Endothelial cell of umbilical vein (primary cell): ENCODE measurements around the gene APLN. TPM values are rescaled to one million over a fixed set of nuclear protein-coding genes. Genes with fewer than 3 reads are reported as not detected.

Experiments
- BruUV-seq: library from RNA; stranded (reverse); fragments of 400-500 nt; replicated peaks from 2 replicates; lab custom pipeline; 2021; lab: Mats Ljungman, UMichigan
- CTCF ChIA-PET: fragments of 300-600, 350-600 bp; sonication (Branson Sonifier 250); formaldehyde crosslinking; loops from one replicate; lab custom pipeline; 2021; ENCODE audit warnings: antibody characterized with exemption, inconsistent platforms; lab: Charles Lee
- POLR2A ChIA-PET: fragments of 300-600, 350-600 bp; sonication (Branson Sonifier 250); formaldehyde crosslinking; loops from one replicate; lab custom pipeline; 2021; ENCODE audit warnings: antibody characterized with exemption, inconsistent platforms; lab: Charles Lee
- DNase-seq: peaks from one replicate; pipeline ENCODE4 v3.0.0-alpha.2; 2011; ENCODE audit warnings: low read depth, low spot score
- FAIRE-seq: peaks from 2 replicates; lab custom pipeline; 2011; peaks lifted over from hg19 to GRCh38; lab: Jason Lieb, UNC
- H2AFZ ChIP-seq: 2 replicates; pipeline ENCODE4 v1.6.0; 2012; ENCODE audit warnings: low read depth, low read length, control low read depth, inconsistent platforms
- H3K27ac ChIP-seq: 2 replicates; pipeline ENCODE4 v1.5.1; 2011; ENCODE audit warnings: low read depth, mild to moderate bottlenecking, control low read depth, low read length, moderate library complexity; ENCODE audit not compliant: insufficient read depth
- H3K27me3 ChIP-seq, 2 experiments: 2 replicates each; pipeline versions ENCODE4 v1.6.0 to v1.6.1; 2011; ENCODE audit warnings: low read length in 2 of 2, mixed read lengths in 1 of 2; ENCODE audit not compliant: control insufficient read depth in 2 of 2, insufficient read depth in 2 of 2
- H3K36me3 ChIP-seq, 2 experiments: 2 replicates in 1 of 2; 3 replicates in 1 of 2; pipeline ENCODE4 v1.5.1; 2011; ENCODE audit warnings: low read length in 2 of 2, mild to moderate bottlenecking in 1 of 2, moderate library complexity in 1 of 2; ENCODE audit not compliant: control insufficient read depth in 2 of 2, insufficient read depth in 2 of 2; ENCODE audit errors: extremely low read depth in 1 of 2
- H3K4me1 ChIP-seq: 3 replicates; pipeline ENCODE4 v1.5.1; 2011; ENCODE audit warnings: mild to moderate bottlenecking, low read length; ENCODE audit not compliant: control insufficient read depth, insufficient read depth; ENCODE audit errors: extremely low read depth
- H3K4me2 ChIP-seq: 2 replicates; pipeline ENCODE4 v1.6.1; 2011; ENCODE audit warnings: low read length, control low read depth, mixed read lengths; ENCODE audit not compliant: insufficient read depth
- H3K4me3 ChIP-seq, 3 experiments: fragments of 200-600 bp in 1 of 3; sonication (generic), shearing (Covaris generic) in 1 of 3; replicated peaks in 1 of 3; 2 replicates each; pipeline ENCODE4 v1.5.1; 2011 to 2016; ENCODE audit warnings: control low read depth in 3 of 3, low read length in 3 of 3, mild to moderate bottlenecking in 2 of 3, inconsistent platforms in 1 of 3, low read depth in 1 of 3, moderate library complexity in 1 of 3; ENCODE audit not compliant: insufficient read depth in 1 of 3
- H3K79me2 ChIP-seq: 2 replicates; pipeline ENCODE4 v1.6.0; 2012; ENCODE audit warnings: low read length, inconsistent platforms; ENCODE audit not compliant: control insufficient read depth, insufficient read depth
- H3K9ac ChIP-seq: replicated peaks from 2 replicates; pipeline ENCODE3; 2011; ENCODE audit warnings: low read length, control low read depth; ENCODE audit not compliant: insufficient read depth; ENCODE audit errors: extremely low read depth
- H3K9me1 ChIP-seq: replicated peaks from 3 replicates; pipeline ENCODE4 v1.6.0; 2011; ENCODE audit warnings: mild to moderate bottlenecking, low read length; ENCODE audit not compliant: control insufficient read depth, insufficient read depth; ENCODE audit errors: extremely low read depth
- H3K9me3 ChIP-seq: replicated peaks from 2 replicates; pipeline ENCODE4 v1.5.1; 2012; ENCODE audit warnings: low read length, inconsistent platforms; ENCODE audit not compliant: control insufficient read depth, insufficient read depth
- H4K20me1 ChIP-seq: replicated peaks from 2 replicates; pipeline ENCODE3; 2011; ENCODE audit warnings: mild to moderate bottlenecking, low read length; ENCODE audit not compliant: control insufficient read depth, insufficient read depth; ENCODE audit errors: extremely low read depth
- CTCF ChIP-seq, 2 donors: IDR thresholded peaks; 1 replicate in 1 of 2; 2 replicates in 1 of 2; pipeline ENCODE4 v1.5.1; 2011; ENCODE audit warnings: low read length in 2 of 2, mild to moderate bottlenecking in 2 of 2, moderate library complexity in 2 of 2, control low read depth in 1 of 2, inconsistent platforms in 1 of 2, low read depth in 1 of 2; ENCODE audit not compliant: insufficient read depth in 1 of 2; ENCODE audit errors: extremely low read depth in 1 of 2
- FOS ChIP-seq: IDR thresholded peaks from 2 replicates; pipeline ENCODE4 v1.6.1; 2011; ENCODE audit warnings: mild to moderate bottlenecking, low read length, moderate library complexity, borderline replicate concordance; ENCODE audit not compliant: insufficient read depth
- GATA2 ChIP-seq: IDR thresholded peaks from 2 replicates; pipeline ENCODE4 v1.7.0; 2011; ENCODE audit warnings: low read depth, mild to moderate bottlenecking, moderate library complexity, mixed read lengths, low read length; ENCODE audit not compliant: insufficient read length, insufficient read depth
- JUN ChIP-seq: IDR thresholded peaks from 2 replicates; pipeline ENCODE4 v1.6.1; 2011; ENCODE audit warnings: borderline replicate concordance, low read depth; ENCODE audit not compliant: insufficient read length, insufficient read depth
- POLR2A ChIP-seq: IDR thresholded peaks from 2 replicates; pipeline ENCODE4 v1.6.1; 2012; ENCODE audit warnings: low read depth, mild to moderate bottlenecking, control low read depth, low read length
- dilution Hi-C: fragments of 300-500 bp; cut with MboI; formaldehyde crosslinking; loops from one replicate; pipeline ENCODE4 v1.15.0; 2019; ENCODE audit warnings: low sequenced_read_pairs; ENCODE audit not compliant: extremely low pct_ligation_motif_present
- intact Hi-C: fragments of 100-400 bp; cut with micrococcal nuclease; formaldehyde crosslinking; loops from one replicate; pipeline ENCODE4 v1.10.0; 2022
- polyA plus RNA-seq, 4 experiments: library from polyadenylated mRNA; depleted of rRNA in 3 of 4; stranded (reverse) in 3 of 4; unstranded in 1 of 4; fragments of >200 nt; gene quantifications; 2 replicates each; pipeline versions ENCODE4 v1.2.1 to v1.2.3, GENCODE V29; 2011 to 2012; ENCODE audit warnings: missing spikeins in 1 of 4
- total RNA-seq: library from RNA; stranded (reverse); gene quantifications from 2 replicates; pipeline ENCODE4 v1.2.3, GENCODE V29; 2021
- TF ChIP-seq, protein P1 (sequence below): IDR thresholded peaks from 2 replicates; pipeline ENCODE4 v1.6.1; 2011; ENCODE audit not compliant: insufficient read depth, insufficient read length

APLN gene
- total and polyA plus RNA-seq, 2 donors (not counting 3 experiments of a cell fraction or from before 2014, with no cell fraction given): 230 to 466 TPM

- Histone ChIP-seq H3K27me3 (no peaks in the 10 kb centered on the region), H4K20me1 (no peaks in the 10 kb centered on the region), H3K4me3 (no peak overlapping the region), H3K4me1 (peaks cover 42% of the 10 kb centered on the region), H3K27ac (peak overlapping the region; percentile 17), H3K9me3 (no peaks in the 10 kb centered on the region), H3K36me3 (peaks cover 6 to 16% of the 10 kb centered on the region in 2 experiments), H3K9ac (peak overlapping the region; percentile 9), H3K79me2 (peaks cover 33% of the 10 kb centered on the region), H3K9me1 (no peaks in the 10 kb centered on the region), H2AFZ (no peak overlapping the region), H3K4me2 (no peak overlapping the region)
- no peak for TF ChIP-seq JUN
- peak; percentile 23 for TF ChIP-seq POLR2A
- CTCF ChIA-PET: interaction anchor here (0.6 to 6.0 kb wide), 3 partner anchors 13 to 176 kb away, joined by 3 to 122 read pairs (median 5); no protein-coding TSS in a partner anchor
- POLR2A ChIA-PET: interaction anchor here (0.8 to 1.7 kb wide), 4 partner anchors 15 to 75 kb away, joined by 3 to 8 read pairs (median 4); no protein-coding TSS in a partner anchor
- intact Hi-C loops (no loop called here), dilution Hi-C loops (no loop called here)
- BruUV-seq: no TSS peak
- FAIRE-seq (peak; percentile 78), DNase-seq (no peak)
These were observed 3.8 kb downstream of the APLN start for GRCh38 chrX:129650821-129651510.

DNA sequence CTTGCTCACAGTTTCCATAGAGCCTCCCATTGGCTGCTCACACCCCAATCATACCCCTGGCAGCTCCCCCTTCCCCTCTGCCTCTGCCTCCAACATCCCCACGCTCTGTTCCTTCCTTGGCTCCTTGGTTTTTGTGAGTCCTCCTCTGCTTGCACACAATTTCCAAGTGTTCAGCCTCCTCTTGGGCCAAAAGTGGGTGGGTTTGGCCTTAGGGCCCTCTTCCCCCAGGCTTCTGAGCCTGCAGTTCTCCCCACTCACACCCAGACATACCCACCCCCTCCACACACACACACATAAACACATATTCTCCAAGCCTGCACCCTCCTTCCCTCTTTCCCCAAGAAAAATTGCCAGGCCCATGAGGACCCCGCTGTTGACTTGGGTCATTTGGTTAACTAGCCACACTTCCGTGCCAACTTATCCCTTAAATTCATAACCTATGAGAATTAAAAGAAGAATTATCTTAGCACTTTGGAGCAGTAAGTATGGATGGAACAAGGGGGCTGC lies 4.5 kb downstream of the APLN start:
- dilution Hi-C loops (no loop called here), intact Hi-C loops (no loop called here)
- peaks cover 35% of the 10 kb centered on the region for H3K4me1 ChIP-seq
- H3K4me3 ChIP-seq: no peak overlapping the region
- H3K4me2 ChIP-seq: no peak overlapping the region
- FAIRE-seq (no peak), DNase-seq (no peak)
- H3K79me2 ChIP-seq: peaks cover 33% of the 10 kb centered on the region
- H3K9ac ChIP-seq: peak overlapping the region; percentile 9
- H2AFZ ChIP-seq: no peak overlapping the region
- no peaks in the 10 kb centered on the region for H4K20me1 ChIP-seq
- CTCF ChIA-PET: interaction anchor here (0.6 to 6.0 kb wide), 4 partner anchors 12 to 177 kb away, joined by 3 to 122 read pairs (median 5); no protein-coding TSS in a partner anchor
- peaks cover 6 to 16% of the 10 kb centered on the region in 2 experiments for H3K36me3 ChIP-seq
- no TSS peak for BruUV-seq
- H3K9me3 ChIP-seq: no peaks in the 10 kb centered on the region
- H3K27me3 ChIP-seq: no peaks in the 10 kb centered on the region
- H3K9me1 ChIP-seq: no peaks in the 10 kb centered on the region
- POLR2A ChIA-PET: interaction anchor here (0.8 to 1.7 kb wide), 5 partner anchors 16 to 76 kb away, joined by 3 to 8 read pairs (median 3); no protein-coding TSS in a partner anchor
- TF ChIP-seq FOS (no peak), GATA2 (no peak), CTCF (IDR thresholded peaks at IDR 0.05; ENCODE audit: extremely low read depth in 1 of 2, insufficient read depth in 1 of 2, low read depth in 1 of 2, low read length in 2 of 2) (no peak), JUN (no peak), POLR2A (no peak)
- TF ChIP-seq, protein P1, sequence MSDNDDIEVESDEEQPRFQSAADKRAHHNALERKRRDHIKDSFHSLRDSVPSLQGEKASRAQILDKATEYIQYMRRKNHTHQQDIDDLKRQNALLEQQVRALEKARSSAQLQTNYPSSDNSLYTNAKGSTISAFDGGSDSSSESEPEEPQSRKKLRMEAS: no peak
- H3K27ac ChIP-seq: peak overlapping the region; percentile 14
